Nephron progenitor cell (in vitro differentiated cells): ENCODE results near the gene THEM4.

Source experiments
- DNase-seq: peaks from one replicate; pipeline ENCODE4 v3.0.0; 2021
- H3K27ac Mint-ChIP-seq: 2 replicates; pipeline ENCODE4 v1.8.0; 2021; ENCODE audit warnings: mild to moderate bottlenecking, moderate library complexity, mixed read lengths
- H3K27me3 Mint-ChIP-seq: 2 replicates; pipeline ENCODE4 v1.8.0; 2021; ENCODE audit warnings: mild to moderate bottlenecking, low read depth, mixed read lengths; ENCODE audit not compliant: poor library complexity
- H3K36me3 Mint-ChIP-seq: 2 replicates; pipeline ENCODE4 v1.8.0; 2021; ENCODE audit warnings: low read depth, mixed read lengths
- H3K4me1 Mint-ChIP-seq: 2 replicates; pipeline ENCODE4 v1.8.0; 2021; ENCODE audit warnings: mixed read lengths
- H3K4me3 Mint-ChIP-seq: 2 replicates; pipeline ENCODE4 v1.8.0; 2021; ENCODE audit warnings: mild to moderate bottlenecking, moderate library complexity, mixed read lengths
- H3K9me3 Mint-ChIP-seq: 2 replicates; pipeline ENCODE4 v1.8.0; 2021; ENCODE audit warnings: mild to moderate bottlenecking, moderate library complexity, mixed read lengths
- CTCF ChIP-seq: fragments of 200-600 bp; sonication (generic); IDR thresholded peaks from 2 replicates; pipeline ENCODE4 v1.5.0; 2021; ENCODE audit warnings: antibody characterized with exemption

THEM4 gene

GRCh38 chr1:151949371-151950193 lies 40.3 kb upstream of the THEM4 start:
- H3K27me3 Mint-ChIP-seq, result peaks cover 2% of the 10 kb centered on the region
- TF ChIP-seq CTCF, result no peak
- no peak overlapping the region for H3K4me3 Mint-ChIP-seq
- H3K27ac Mint-ChIP-seq, result no peak overlapping the region
- DNase-seq, result no peak
- no peaks in the 10 kb centered on the region for H3K36me3 Mint-ChIP-seq
- peaks cover 9% of the 10 kb centered on the region for H3K4me1 Mint-ChIP-seq
- H3K9me3 Mint-ChIP-seq, result no peaks in the 10 kb centered on the region

- no peak for TF ChIP-seq CTCF
- no peak for DNase-seq
- H3K27me3 Mint-ChIP-seq, result peaks cover 2% of the 10 kb centered on the region
- H3K36me3 Mint-ChIP-seq, result no peaks in the 10 kb centered on the region
- peaks cover 9% of the 10 kb centered on the region for H3K4me1 Mint-ChIP-seq
- no peak overlapping the region for H3K4me3 Mint-ChIP-seq
- H3K27ac Mint-ChIP-seq, result no peak overlapping the region
- H3K9me3 Mint-ChIP-seq, result no peaks in the 10 kb centered on the region
Observed at GRCh38 chr1:151948506-151948905, 39.2 kb upstream of the THEM4 start.

- TF ChIP-seq CTCF, result no peak
- Mint-ChIP-seq H3K9me3 (no peaks in the 10 kb centered on the region), H3K27me3 (peaks cover 2% of the 10 kb centered on the region), H3K4me1 (peaks cover 15% of the 10 kb centered on the region), H3K4me3 (no peak overlapping the region), H3K27ac (no peak overlapping the region), H3K36me3 (no peaks in the 10 kb centered on the region)
- no peak for DNase-seq
Observed at GRCh38 chr1:151947140-151947539, 37.8 kb upstream of the THEM4 start.

- Mint-ChIP-seq H3K4me1 (peaks cover 23% of the 10 kb centered on the region), H3K36me3 (no peaks in the 10 kb centered on the region), H3K27ac (no peak overlapping the region), H3K4me3 (no peak overlapping the region), H3K27me3 (peaks cover 2% of the 10 kb centered on the region), H3K9me3 (no peaks in the 10 kb centered on the region)
- TF ChIP-seq CTCF, result no peak
- no peak for DNase-seq
Observed at GRCh38 chr1:151945725-151946722, 36.7 kb upstream of the THEM4 start.

- no peak for TF ChIP-seq CTCF
- Mint-ChIP-seq H3K27ac (no peak overlapping the region), H3K36me3 (no peaks in the 10 kb centered on the region), H3K4me3 (no peak overlapping the region), H3K9me3 (no peaks in the 10 kb centered on the region), H3K4me1 (peaks cover 24% of the 10 kb centered on the region), H3K27me3 (no peaks in the 10 kb centered on the region)
- DNase-seq, result no peak
Observed at GRCh38 chr1:151944857-151945575, 35.7 kb upstream of the THEM4 start.
